ENCODE data around the gene GAS6. TPM values are rescaled to one million over a fixed set of nuclear protein-coding genes. Genes with fewer than 3 reads are reported as not detected.
"Not testable (repeated sequence)": the region's sequence is repeated elsewhere in the genome, so short reads cannot be mapped to it uniquely, and the experiment has no call there.

GAS6 gene
- total and polyA plus RNA-seq, 2 donors (not counting 3 experiments of a cell fraction or from before 2014, with no cell fraction given) = 69.2 to 109 TPM

DNA sequence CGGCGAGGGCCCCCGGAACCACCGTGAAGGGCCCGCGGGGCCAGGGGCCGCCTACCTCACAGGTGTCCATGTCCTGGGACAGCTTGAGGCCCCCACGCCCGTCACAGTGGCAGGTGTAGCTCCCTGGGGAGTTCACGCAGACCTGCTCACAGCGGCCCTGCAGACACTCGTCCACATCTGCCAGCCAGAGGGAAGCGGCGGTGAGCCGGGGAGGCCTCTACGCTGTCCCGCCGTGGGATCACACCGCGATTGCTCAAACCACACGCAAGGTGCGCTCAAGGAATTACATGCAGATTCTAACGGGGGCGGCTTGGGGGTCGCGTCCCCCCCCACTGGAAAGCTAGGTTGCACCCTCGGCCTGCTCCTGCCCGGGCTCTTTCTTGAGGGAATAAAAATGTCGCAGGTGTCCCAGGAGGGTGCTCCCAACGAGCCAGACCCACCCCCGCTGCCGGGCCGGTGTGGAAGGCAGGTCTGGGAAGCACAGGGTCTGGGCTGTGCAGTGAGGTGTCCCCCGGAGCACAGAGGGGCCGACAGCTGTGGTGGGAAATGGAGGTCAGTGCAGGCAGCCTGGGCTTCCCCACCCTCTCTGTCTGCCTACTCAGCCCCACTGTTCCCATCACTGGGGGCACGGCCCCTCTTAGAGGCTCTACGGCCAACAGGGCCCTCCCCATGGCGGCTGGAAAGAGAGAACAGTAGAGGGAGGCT is 29.2 kb downstream of the GAS6 start:
- no peaks in the 10 kb centered on the region for H3K9me3 ChIP-seq (replicated peaks; ENCODE audit: control insufficient read depth, insufficient read depth, low read length)
- no peak overlapping the region for H3K27ac ChIP-seq (ENCODE audit: insufficient read depth, low read depth, low read length)
- no peaks in the 10 kb centered on the region for H3K79me2 ChIP-seq (ENCODE audit: control insufficient read depth, insufficient read depth, low read length)
- no peak overlapping the region for H3K4me3 ChIP-seq (replicated peaks in 1 of 3; ENCODE audit: insufficient read depth in 1 of 3, low read depth in 1 of 3, low read length in 3 of 3)
- dilution Hi-C loops (cut with MboI; ENCODE audit: extremely low pct_ligation_motif_present, low sequenced_read_pairs) (no loop called here), intact Hi-C loops (cut with micrococcal nuclease) (no loop called here)
- peaks cover 0 to 15% of the 10 kb centered on the region in 2 experiments for H3K36me3 ChIP-seq (ENCODE audit: control insufficient read depth in 2 of 2, extremely low read depth in 1 of 2, insufficient read depth in 2 of 2, low read length in 2 of 2)
- no peak overlapping the region for H2AFZ ChIP-seq (ENCODE audit: low read depth, low read length)
- H3K9ac ChIP-seq (replicated peaks; ENCODE audit: extremely low read depth, insufficient read depth, low read length) = no peak overlapping the region
- POLR2A ChIA-PET = no interaction called here
- no TSS peak for BruUV-seq (replicated peaks)
- no peak for DNase-seq (ENCODE audit: low read depth, low spot score)
- TF ChIP-seq GATA2 (IDR thresholded peaks at IDR 0.05; ENCODE audit: insufficient read depth, insufficient read length, low read depth, low read length) (no peak), MYC (IDR thresholded peaks at IDR 0.05; ENCODE audit: low read depth, low read length) (no peak), EZH2 (IDR thresholded peaks at IDR 0.05; ENCODE audit: borderline replicate concordance, low read depth, low read length, severe bottlenecking) (no peak), FOS (IDR thresholded peaks at IDR 0.05; ENCODE audit: borderline replicate concordance, insufficient read depth, low read length) (no peak), POLR2A (IDR thresholded peaks at IDR 0.05; ENCODE audit: low read depth, low read length) (no peak), JUN (IDR thresholded peaks at IDR 0.05; ENCODE audit: borderline replicate concordance, insufficient read depth, insufficient read length, low read depth) (no peak), POLR2AphosphoS5 (IDR thresholded peaks at IDR 0.05; ENCODE audit: insufficient read depth, low read depth, low read length) (no peak)
- TF ChIP-seq, protein P1, sequence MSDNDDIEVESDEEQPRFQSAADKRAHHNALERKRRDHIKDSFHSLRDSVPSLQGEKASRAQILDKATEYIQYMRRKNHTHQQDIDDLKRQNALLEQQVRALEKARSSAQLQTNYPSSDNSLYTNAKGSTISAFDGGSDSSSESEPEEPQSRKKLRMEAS (IDR thresholded peaks at IDR 0.05; ENCODE audit: insufficient read depth, insufficient read length) = no peak
- TF ChIP-seq, protein P2, sequence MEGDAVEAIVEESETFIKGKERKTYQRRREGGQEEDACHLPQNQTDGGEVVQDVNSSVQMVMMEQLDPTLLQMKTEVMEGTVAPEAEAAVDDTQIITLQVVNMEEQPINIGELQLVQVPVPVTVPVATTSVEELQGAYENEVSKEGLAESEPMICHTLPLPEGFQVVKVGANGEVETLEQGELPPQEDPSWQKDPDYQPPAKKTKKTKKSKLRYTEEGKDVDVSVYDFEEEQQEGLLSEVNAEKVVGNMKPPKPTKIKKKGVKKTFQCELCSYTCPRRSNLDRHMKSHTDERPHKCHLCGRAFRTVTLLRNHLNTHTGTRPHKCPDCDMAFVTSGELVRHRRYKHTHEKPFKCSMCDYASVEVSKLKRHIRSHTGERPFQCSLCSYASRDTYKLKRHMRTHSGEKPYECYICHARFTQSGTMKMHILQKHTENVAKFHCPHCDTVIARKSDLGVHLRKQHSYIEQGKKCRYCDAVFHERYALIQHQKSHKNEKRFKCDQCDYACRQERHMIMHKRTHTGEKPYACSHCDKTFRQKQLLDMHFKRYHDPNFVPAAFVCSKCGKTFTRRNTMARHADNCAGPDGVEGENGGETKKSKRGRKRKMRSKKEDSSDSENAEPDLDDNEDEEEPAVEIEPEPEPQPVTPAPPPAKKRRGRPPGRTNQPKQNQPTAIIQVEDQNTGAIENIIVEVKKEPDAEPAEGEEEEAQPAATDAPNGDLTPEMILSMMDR (IDR thresholded peaks at IDR 0.05; ENCODE audit: extremely low read depth in 1 of 2, insufficient read depth in 1 of 2, low read depth in 1 of 2, low read length in 2 of 2) = no peak
- no peaks in the 10 kb centered on the region for H4K20me1 ChIP-seq (replicated peaks; ENCODE audit: control insufficient read depth, extremely low read depth, insufficient read depth, low read length)
- no peaks in the 10 kb centered on the region for H3K27me3 ChIP-seq (ENCODE audit: control insufficient read depth in 2 of 2, insufficient read depth in 2 of 2, low read length in 2 of 2)
- no peak overlapping the region for H3K4me2 ChIP-seq (ENCODE audit: insufficient read depth, low read length)
- FAIRE-seq = no peak
- H3K4me1 ChIP-seq (ENCODE audit: control insufficient read depth, extremely low read depth, insufficient read depth, low read length) = peaks cover 13% of the 10 kb centered on the region
- CTCF ChIA-PET = no interaction called here
- no peaks in the 10 kb centered on the region for H3K9me1 ChIP-seq (replicated peaks; ENCODE audit: control insufficient read depth, extremely low read depth, insufficient read depth, low read length)

DNA sequence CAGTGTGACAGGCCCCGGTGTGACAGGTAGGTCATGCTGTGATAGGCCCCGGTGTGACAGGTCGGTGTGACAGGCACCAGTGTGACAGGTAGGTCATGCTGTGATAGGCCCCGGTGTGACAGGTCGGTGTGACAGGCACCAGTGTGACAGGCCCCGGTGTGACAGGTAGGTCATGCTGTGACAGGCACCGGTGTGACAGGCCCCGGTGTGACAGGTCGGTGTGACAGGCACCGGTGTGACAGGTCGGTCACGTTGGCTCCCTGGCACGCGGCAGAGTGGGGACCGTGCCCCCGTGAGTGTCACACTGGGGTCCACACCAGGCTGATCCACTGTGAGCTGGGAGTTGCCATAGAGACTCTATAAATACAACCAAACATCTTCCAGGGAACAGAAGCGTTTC is 29.9 kb downstream of the GAS6 start:
- POLR2A ChIA-PET; dilution Hi-C loops (cut with MboI; ENCODE audit: extremely low pct_ligation_motif_present, low sequenced_read_pairs); CTCF ChIA-PET; FAIRE-seq; H3K9me1 ChIP-seq (replicated peaks; ENCODE audit: control insufficient read depth, extremely low read depth, insufficient read depth, low read length); intact Hi-C loops (cut with micrococcal nuclease); H3K9ac ChIP-seq (replicated peaks; ENCODE audit: extremely low read depth, insufficient read depth, low read length); DNase-seq (ENCODE audit: low read depth, low spot score); H3K4me2 ChIP-seq (ENCODE audit: insufficient read depth, low read length); H4K20me1 ChIP-seq (replicated peaks; ENCODE audit: control insufficient read depth, extremely low read depth, insufficient read depth, low read length); H3K27ac ChIP-seq (ENCODE audit: insufficient read depth, low read depth, low read length); H3K27me3 ChIP-seq (ENCODE audit: control insufficient read depth in 2 of 2, insufficient read depth in 2 of 2, low read length in 2 of 2); H2AFZ ChIP-seq (ENCODE audit: low read depth, low read length); H3K79me2 ChIP-seq (ENCODE audit: control insufficient read depth, insufficient read depth, low read length); BruUV-seq (replicated peaks); H3K9me3 ChIP-seq (replicated peaks; ENCODE audit: control insufficient read depth, insufficient read depth, low read length); H3K4me3 ChIP-seq (replicated peaks in 1 of 3; ENCODE audit: insufficient read depth in 1 of 3, low read depth in 1 of 3, low read length in 3 of 3): not testable (repeated sequence)
- peaks cover 13% of the 10 kb centered on the region for H3K4me1 ChIP-seq (ENCODE audit: control insufficient read depth, extremely low read depth, insufficient read depth, low read length)
- peaks cover 0 to 15% of the 10 kb centered on the region in 2 experiments for H3K36me3 ChIP-seq (ENCODE audit: control insufficient read depth in 2 of 2, extremely low read depth in 1 of 2, insufficient read depth in 2 of 2, low read length in 2 of 2)

Data from endothelial cell of umbilical vein (primary cell).